Fibroblast of the conjunctiva (primary cell): ENCODE data around the gene PKN1.
"Not testable (repeated sequence)": the region's sequence is repeated elsewhere in the genome, so short reads cannot be mapped to it uniquely, and the experiment has no call there.

Experiments
- DNase-seq: peaks from one replicate; pipeline ENCODE4 v3.0.0-alpha.2; 2010; ENCODE audit warnings: low read depth

PKN1 gene

GRCh38 chr19:14487370-14488125 is 54.4 kb downstream of the PKN1 start:
- DNase-seq, result no peak

GRCh38 chr19:14492756-14493337 is 59.7 kb downstream of the PKN1 start:
- DNase-seq, result no peak

- no peak for DNase-seq
Observed at GRCh38 chr19:14494411-14494810, 61.3 kb downstream of the PKN1 start.

- DNase-seq, result no peak
Observed at GRCh38 chr19:14494910-14495671, 62.0 kb downstream of the PKN1 start.

GRCh38 chr19:14495672-14496028 is 62.5 kb downstream of the PKN1 start:
- no peak for DNase-seq

- peak; percentile 97 for DNase-seq
Observed at GRCh38 chr19:14496029-14496833, 63.1 kb downstream of the PKN1 start, which contains the start of gene GIPC1. GIPC1 (minus strand) TSS chr19:14496127; CDS start chr19:14482976, 13,151 bp downstream.

- DNase-seq, result no peak
Observed at GRCh38 chr19:14496834-14497227, 63.7 kb downstream of the PKN1 start.

- DNase-seq, result no peak
Observed at GRCh38 chr19:14497228-14497921, 64.3 kb downstream of the PKN1 start.

GRCh38 chr19:14502334-14503092 is 69.4 kb downstream of the PKN1 start:
- DNase-seq, result no peak

- no peak for DNase-seq
Observed at GRCh38 chr19:14503285-14503684, 70.2 kb downstream of the PKN1 start.

GRCh38 chr19:14504575-14504974 is 71.5 kb downstream of the PKN1 start:
- DNase-seq, result not testable (repeated sequence)

- peak; percentile 51 for DNase-seq
Observed at GRCh38 chr19:14505488-14506239, 72.6 kb downstream of the PKN1 start.

GRCh38 chr19:14507704-14508542 is 74.8 kb downstream of the PKN1 start:
- peak; percentile 29 for DNase-seq

GRCh38 chr19:14510311-14511228 is 77.5 kb downstream of the PKN1 start:
- peak; percentile 83 for DNase-seq

- no peak for DNase-seq
Observed at GRCh38 chr19:14511229-14511593, 78.1 kb downstream of the PKN1 start.

GRCh38 chr19:14512406-14512961 is 79.4 kb downstream of the PKN1 start:
- DNase-seq, result no peak

GRCh38 chr19:14514215-14514863 is 81.2 kb downstream of the PKN1 start:
- DNase-seq, result no peak
